H9 (cell line): ENCODE measurements around the gene CEP250. TPM values are rescaled to one million over a fixed set of nuclear protein-coding genes. Genes with fewer than 3 reads are reported as not detected.
A peak's percentile ranks its signal among the peaks of the same experiment; 100 is the strongest.

Experiments
- DNase-seq: peaks from one replicate; pipeline ENCODE4 v3.0.0-alpha.2; 2017
- H2AFZ ChIP-seq: one replicate; pipeline ENCODE4 v1.6.1; 2013; ENCODE audit warnings: mild to moderate bottlenecking, low read length, control low read depth, moderate library complexity
- H2AK5ac ChIP-seq: 2 replicates; pipeline ENCODE4 v1.6.1; 2013; ENCODE audit warnings: low read length, control low read depth, mixed read lengths; ENCODE audit not compliant: insufficient read length
- H2BK120ac ChIP-seq: one replicate; pipeline ENCODE4 v1.6.1; 2013; ENCODE audit warnings: low read depth, mild to moderate bottlenecking, low read length, control low read depth, inconsistent platforms; ENCODE audit not compliant: poor library complexity, severe bottlenecking
- H2BK12ac ChIP-seq: 2 replicates; pipeline ENCODE4 v1.6.1; 2013; ENCODE audit warnings: low read length, control low read depth, mixed read lengths, low read depth; ENCODE audit not compliant: insufficient read length
- H2BK15ac ChIP-seq: 2 replicates; pipeline ENCODE4 v1.6.1; 2013; ENCODE audit warnings: low read depth, low read length, control low read depth
- H2BK20ac ChIP-seq: one replicate; pipeline ENCODE4 v1.6.1; 2013; ENCODE audit warnings: low read depth, mild to moderate bottlenecking, low read length, control low read depth, inconsistent platforms; ENCODE audit not compliant: poor library complexity, severe bottlenecking
- H2BK5ac ChIP-seq: 2 replicates; pipeline ENCODE4 v1.6.1; 2013; ENCODE audit warnings: low read length, control low read depth, mixed read lengths; ENCODE audit not compliant: insufficient read length
- H3K14ac ChIP-seq: 2 replicates; pipeline ENCODE4 v1.6.1; 2013; ENCODE audit warnings: low read length, control low read depth; ENCODE audit not compliant: insufficient read depth
- H3K18ac ChIP-seq: 2 replicates; pipeline ENCODE4 v1.6.1; 2013; ENCODE audit warnings: low read depth, mild to moderate bottlenecking, mixed read lengths, low read length, control low read depth; ENCODE audit not compliant: insufficient read length
- H3K23ac ChIP-seq: 2 replicates; pipeline ENCODE4 v1.6.1; 2013; ENCODE audit warnings: low read length, control low read depth, mixed read lengths, low read depth; ENCODE audit not compliant: insufficient read length
- H3K23me2 ChIP-seq: 2 replicates; pipeline ENCODE4 v1.6.1; 2013; ENCODE audit warnings: low read depth, mild to moderate bottlenecking, mixed read lengths, low read length, control low read depth; ENCODE audit not compliant: insufficient read length, poor library complexity, severe bottlenecking
- H3K27ac ChIP-seq: 2 replicates; pipeline ENCODE4 v1.5.1; 2013; ENCODE audit warnings: low read length, control low read depth, mixed read lengths, low read depth; ENCODE audit not compliant: insufficient read length
- H3K27me3 ChIP-seq: 2 replicates; pipeline ENCODE4 v1.6.1; 2013; ENCODE audit warnings: low read length, control low read depth, inconsistent platforms; ENCODE audit not compliant: insufficient read depth
- H3K4ac ChIP-seq: 2 replicates; pipeline ENCODE4 v1.6.1; 2013; ENCODE audit warnings: low read depth, mild to moderate bottlenecking, control low read depth, inconsistent platforms, low read length, moderate library complexity
- H3K4me1 ChIP-seq: 2 replicates; pipeline ENCODE4 v1.6.1; 2013; ENCODE audit warnings: low read length, control low read depth, inconsistent platforms; ENCODE audit not compliant: insufficient read depth
- H3K4me2 ChIP-seq: 2 replicates; pipeline ENCODE4 v1.6.1; 2013; ENCODE audit warnings: low read length, control low read depth, mixed read lengths; ENCODE audit not compliant: insufficient read length, insufficient read depth
- H3K56ac ChIP-seq: 2 replicates; pipeline ENCODE4 v1.6.1; 2013; ENCODE audit warnings: low read depth, mild to moderate bottlenecking, mixed read lengths, low read length, control low read depth; ENCODE audit not compliant: insufficient read length
- H3K79me1 ChIP-seq: 2 replicates; pipeline ENCODE4 v1.6.1; 2013; ENCODE audit warnings: low read depth, mild to moderate bottlenecking, moderate library complexity, low read length, control low read depth, inconsistent platforms; ENCODE audit not compliant: insufficient read depth, poor library complexity, severe bottlenecking
- H3K79me2 ChIP-seq: 2 replicates; pipeline ENCODE4 v1.6.1; 2013; ENCODE audit warnings: low read length, control low read depth, inconsistent platforms; ENCODE audit not compliant: insufficient read depth
- H3K9ac ChIP-seq: 2 replicates; pipeline ENCODE4 v1.6.1; 2013; ENCODE audit warnings: low read length, control low read depth, mixed read lengths; ENCODE audit not compliant: insufficient read length; ENCODE audit errors: extremely low read depth
- H3K9me3 ChIP-seq: one replicate; pipeline ENCODE4 v1.6.1; 2013; ENCODE audit warnings: low read depth, low read length, inconsistent platforms; ENCODE audit not compliant: control insufficient read depth
- H3T11ph ChIP-seq: one replicate; pipeline ENCODE4 v1.6.1; 2013; ENCODE audit warnings: mild to moderate bottlenecking, low read length, control low read depth, inconsistent platforms
- H4K20me1 ChIP-seq: one replicate; pipeline ENCODE4 v1.6.1; 2013; ENCODE audit not compliant: control insufficient read depth, insufficient read length, insufficient read depth
- H4K5ac ChIP-seq: 2 replicates; pipeline ENCODE4 v1.6.1; 2013; ENCODE audit warnings: low read depth, mild to moderate bottlenecking, mixed read lengths, low read length, control low read depth; ENCODE audit not compliant: insufficient read length
- H4K8ac ChIP-seq: replicated peaks from 2 replicates; pipeline ENCODE4 v1.6.1; 2013; ENCODE audit warnings: low read length, control low read depth, mixed read lengths, low read depth; ENCODE audit not compliant: insufficient read length
- H4K91ac ChIP-seq: 2 replicates; pipeline ENCODE4 v1.6.1; 2013; ENCODE audit warnings: low read depth, mild to moderate bottlenecking, moderate library complexity, mixed read lengths, low read length, control low read depth; ENCODE audit not compliant: insufficient read length
- H3K27ac Mint-ChIP-seq, 3 experiments: 2 replicates in 2 of 3; 3 replicates in 1 of 3; pipeline ENCODE4 v1.8.0; 2020 to 2021; ENCODE audit warnings: mixed read lengths in 3 of 3, mild to moderate bottlenecking in 1 of 3, moderate library complexity in 1 of 3
- H3K27me3 Mint-ChIP-seq: 2 replicates; pipeline ENCODE4 v1.8.0; 2021; ENCODE audit warnings: low read depth, mild to moderate bottlenecking, moderate library complexity, mixed read lengths
- H3K36me3 Mint-ChIP-seq, 3 experiments: 2 replicates in 2 of 3; 3 replicates in 1 of 3; pipeline ENCODE4 v1.8.0; 2020 to 2021; ENCODE audit warnings: low read depth in 3 of 3, mixed read lengths in 3 of 3; ENCODE audit not compliant: insufficient read depth in 1 of 3
- H3K4me1 Mint-ChIP-seq, 2 experiments: 2 replicates each; pipeline ENCODE4 v1.8.0; 2020; ENCODE audit warnings: mixed read lengths in 2 of 2
- H3K4me3 Mint-ChIP-seq, 2 experiments: 2 replicates in 1 of 2; 3 replicates in 1 of 2; pipeline ENCODE4 v1.8.0; 2020 to 2021; ENCODE audit warnings: mild to moderate bottlenecking in 2 of 2, mixed read lengths in 2 of 2, moderate library complexity in 1 of 2
- H3K9me3 Mint-ChIP-seq, 2 experiments: 2 replicates in 1 of 2; 3 replicates in 1 of 2; pipeline ENCODE4 v1.8.0; 2020; ENCODE audit warnings: mild to moderate bottlenecking in 2 of 2, mixed read lengths in 2 of 2, moderate library complexity in 1 of 2
- WGBS: extraction: QIAGEN DNeasy Blood & Tissue Kit; methylation state at CpG from one replicate; pipeline ENCODE4 v1.1.7; 2013; ENCODE audit warnings: missing lambda C conversion rate, low lambda C conversion rate, mixed read lengths; ENCODE audit not compliant: insufficient read length; ENCODE audit errors: extremely low coverage; 5-methylcytosine and 5-hydroxymethylcytosine counted together
- total RNA-seq: library from RNA; stranded (reverse); gene quantifications from 2 replicates; pipeline ENCODE4 v1.2.1, GENCODE V29; 2021
- TF ChIP-seq, protein P1 (sequence below): fragments of 200-600 bp; sonication (generic); conservative IDR thresholded peaks from 3 replicates; pipeline ENCODE4 v1.8.0; 2021; ENCODE audit warnings: antibody characterized with exemption, mild to moderate bottlenecking

Gene CEP250
- total RNA-seq, 1 experiment from 2014 or later, result 29.8 TPM

DNA sequence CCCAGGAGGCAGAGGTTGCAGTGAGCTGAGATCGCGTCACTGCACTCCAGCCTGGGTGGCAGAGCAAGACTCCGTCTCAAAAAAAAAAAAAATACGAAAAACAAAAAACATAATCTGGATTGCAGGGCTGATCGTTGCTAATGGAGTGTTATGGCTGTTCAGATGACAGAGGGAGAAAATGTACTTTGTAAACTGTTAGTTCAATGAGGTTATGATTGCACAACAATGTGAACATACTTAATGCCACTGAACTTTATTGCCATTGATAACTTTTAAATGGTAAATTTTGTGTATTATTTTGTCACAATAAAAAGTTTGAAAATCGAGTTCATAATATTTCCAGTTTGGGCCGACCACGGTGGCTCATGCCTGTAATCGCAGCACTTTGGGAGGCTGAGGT, 63.6 kb downstream of the CEP250 start:
- H3K4me3 Mint-ChIP-seq, result no peak overlapping the region
- no peaks in the 10 kb centered on the region for H3K9me3 Mint-ChIP-seq
- no peaks in the 10 kb centered on the region for H3K27me3 ChIP-seq
- no peaks in the 10 kb centered on the region for H3K4me1 Mint-ChIP-seq
- H3K14ac ChIP-seq, result no peak overlapping the region
- H3K79me1 ChIP-seq, result no peaks in the 10 kb centered on the region
- no peak overlapping the region for H3K18ac ChIP-seq
- H2AK5ac ChIP-seq, result no peak overlapping the region
- no peaks in the 10 kb centered on the region for H3K79me2 ChIP-seq
- H3K36me3 Mint-ChIP-seq, result peaks cover 0 to 3% (median 3%) of the 10 kb centered on the region in 3 experiments; a peak in 5 of 7 replicates
- H2AFZ ChIP-seq, result no peak overlapping the region
- H2BK15ac ChIP-seq, result no peak overlapping the region
- peak overlapping the region in 1 of 3 experiments; percentile 49; a peak in 1 of 7 replicates for H3K27ac Mint-ChIP-seq
- H3K4ac ChIP-seq, result no peak overlapping the region
- WGBS, result no CpG with 5 or more reads among the region's 9 CpGs
- TF ChIP-seq, protein P1, sequence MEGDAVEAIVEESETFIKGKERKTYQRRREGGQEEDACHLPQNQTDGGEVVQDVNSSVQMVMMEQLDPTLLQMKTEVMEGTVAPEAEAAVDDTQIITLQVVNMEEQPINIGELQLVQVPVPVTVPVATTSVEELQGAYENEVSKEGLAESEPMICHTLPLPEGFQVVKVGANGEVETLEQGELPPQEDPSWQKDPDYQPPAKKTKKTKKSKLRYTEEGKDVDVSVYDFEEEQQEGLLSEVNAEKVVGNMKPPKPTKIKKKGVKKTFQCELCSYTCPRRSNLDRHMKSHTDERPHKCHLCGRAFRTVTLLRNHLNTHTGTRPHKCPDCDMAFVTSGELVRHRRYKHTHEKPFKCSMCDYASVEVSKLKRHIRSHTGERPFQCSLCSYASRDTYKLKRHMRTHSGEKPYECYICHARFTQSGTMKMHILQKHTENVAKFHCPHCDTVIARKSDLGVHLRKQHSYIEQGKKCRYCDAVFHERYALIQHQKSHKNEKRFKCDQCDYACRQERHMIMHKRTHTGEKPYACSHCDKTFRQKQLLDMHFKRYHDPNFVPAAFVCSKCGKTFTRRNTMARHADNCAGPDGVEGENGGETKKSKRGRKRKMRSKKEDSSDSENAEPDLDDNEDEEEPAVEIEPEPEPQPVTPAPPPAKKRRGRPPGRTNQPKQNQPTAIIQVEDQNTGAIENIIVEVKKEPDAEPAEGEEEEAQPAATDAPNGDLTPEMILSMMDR, result no peak
- H3K56ac ChIP-seq, result no peak overlapping the region
- H2BK120ac ChIP-seq, result no peak overlapping the region
- H2BK12ac ChIP-seq, result no peak overlapping the region
- H3K27me3 Mint-ChIP-seq, result peaks cover 2% of the 10 kb centered on the region; the same call in 1 of the 2 replicates
- H4K5ac ChIP-seq, result no peak overlapping the region
- H3T11ph ChIP-seq, result no peak overlapping the region
- H4K91ac ChIP-seq, result no peak overlapping the region
- H3K4me2 ChIP-seq, result no peak overlapping the region
- no peaks in the 10 kb centered on the region for H3K4me1 ChIP-seq
- H2BK5ac ChIP-seq, result no peak overlapping the region
- no peaks in the 10 kb centered on the region for H4K20me1 ChIP-seq
- no peaks in the 10 kb centered on the region for H3K23me2 ChIP-seq
- no peak overlapping the region for H3K9ac ChIP-seq
- H3K27ac ChIP-seq, result no peak overlapping the region
- H4K8ac ChIP-seq, result no peak overlapping the region
- H3K23ac ChIP-seq, result no peak overlapping the region
- no peak for DNase-seq
- no peak overlapping the region for H2BK20ac ChIP-seq
- H3K9me3 ChIP-seq, result no peaks in the 10 kb centered on the region
